Adipose tissue (tissue), 3 donors: ENCODE results near the gene RBM44. TPM values are rescaled to one million over a fixed set of nuclear protein-coding genes. Genes with fewer than 3 reads are reported as not detected.
"Not testable (repeated sequence)": the region's sequence is repeated elsewhere in the genome, so short reads cannot be mapped to it uniquely, and the experiment has no call there.

ENCODE experiments used
- H3K27ac ChIP-seq: one replicate; pipeline ENCODE4 v1.5.1; 2013; ENCODE audit warnings: low read depth, low read length
- WGBS, 3 donors: extraction: QIAGEN DNeasy Blood & Tissue Kit; methylation state at CpG; one replicate each; pipeline ENCODE4 v1.1.7; 2013; 5-methylcytosine and 5-hydroxymethylcytosine counted together
- polyA plus RNA-seq, 3 donors: library from polyadenylated mRNA; stranded (reverse); fragments of 200-250 nt; gene quantifications; one replicate each; pipeline ENCODE4 v1.2.3, GENCODE V29; 2013
- donor health status: healthy with polysubstance abuse.
- donor health status: Bipolar disorder and iron deficiency.
- donor health status: healthy.

The RBM44 gene
- polyA plus RNA-seq, 3 donors, result 0.12 to 1.7 (median 0.34) TPM

DNA sequence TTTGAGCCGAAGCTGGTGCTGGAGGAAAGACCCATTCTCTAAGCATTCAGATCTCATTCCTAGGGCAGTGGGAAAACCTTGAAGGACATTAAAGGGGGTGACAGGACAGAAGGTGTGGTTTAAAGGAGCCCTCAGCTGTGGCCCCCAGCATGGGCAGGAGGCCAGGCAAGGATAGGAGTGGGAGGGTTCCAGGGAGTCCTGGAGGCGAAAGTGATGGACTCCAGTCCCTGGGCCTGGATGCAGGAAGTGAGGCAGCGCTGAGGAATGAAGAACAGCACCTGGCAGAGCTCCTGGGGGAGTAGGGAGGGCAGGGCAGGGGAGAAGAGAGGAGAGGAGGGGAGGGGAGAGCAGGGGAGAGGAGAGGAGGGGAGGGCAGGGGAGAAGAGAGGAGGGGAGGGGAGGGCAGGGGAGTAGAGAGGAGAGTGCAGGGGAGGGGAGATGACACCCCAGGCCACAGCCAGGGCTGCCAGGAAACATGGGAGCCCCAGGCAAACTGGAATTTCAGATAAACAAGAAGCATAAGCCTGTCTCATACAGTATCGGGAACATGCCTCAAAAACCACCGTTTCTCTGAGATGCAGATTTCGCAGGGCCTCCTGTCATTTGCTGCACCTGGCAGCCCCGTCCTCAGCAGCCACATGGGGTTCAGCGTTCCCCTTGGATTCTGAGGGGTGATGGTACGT lies 66.5 kb downstream of the RBM44 start:
- H3K27ac ChIP-seq, result no peak overlapping the region
- 59 to 81% (median 78%) methylated on average over 9 of the region's 9 CpGs for WGBS, 3 donors

DNA sequence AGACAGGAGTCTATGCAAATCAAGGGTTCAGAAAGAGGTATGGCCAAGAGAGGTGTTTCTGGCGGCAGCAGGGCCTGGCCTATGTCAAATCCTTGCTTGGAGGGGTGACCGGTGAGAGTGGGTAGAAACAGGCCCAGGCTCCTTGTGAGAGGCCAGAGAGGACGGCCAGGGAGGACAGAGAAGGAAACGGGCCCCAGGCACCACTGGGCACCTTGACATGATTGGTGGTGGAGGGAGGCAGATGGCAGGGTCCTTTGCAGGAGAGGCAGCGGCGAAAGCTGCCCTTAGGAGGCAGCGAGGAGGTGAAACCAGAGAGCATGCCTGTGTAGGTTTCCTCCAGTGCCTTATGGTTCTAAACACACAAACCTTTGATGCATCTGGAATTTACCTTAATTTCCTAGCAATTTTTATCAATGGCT lies 67.1 kb downstream of the RBM44 start:
- H3K27ac ChIP-seq, result no peak overlapping the region
- 94 to 95% (median 94%) methylated on average over 7 of the region's 7 CpGs for WGBS, 3 donors

DNA sequence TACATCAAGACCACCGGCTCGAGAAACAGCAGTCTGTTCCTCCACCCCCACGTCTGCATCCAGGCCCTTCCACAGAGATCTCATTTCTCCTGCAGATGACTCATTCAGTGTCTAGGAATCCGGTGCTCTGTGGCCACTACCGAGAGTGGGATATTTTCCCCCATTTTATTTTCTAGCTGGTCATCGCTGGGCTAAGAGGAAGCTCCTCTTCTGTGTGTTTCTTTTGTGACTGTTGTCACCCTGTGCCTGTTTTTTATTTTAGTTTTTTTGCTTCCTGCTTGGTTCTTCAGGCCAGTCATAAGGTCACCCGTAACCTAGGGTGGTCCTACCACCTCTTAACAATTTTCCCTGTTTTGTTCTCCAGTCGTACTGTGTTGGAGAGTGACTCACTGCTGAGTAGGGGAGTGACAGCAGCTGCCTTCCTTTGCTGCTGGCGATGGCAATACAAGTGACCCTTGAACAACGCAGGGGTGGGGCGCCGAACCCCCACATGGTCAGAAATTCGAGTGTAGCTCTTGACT lies 67.6 kb downstream of the RBM44 start:
- H3K27ac ChIP-seq, result no peak overlapping the region
- WGBS, 3 donors, result 70 to 79% (median 74%) methylated on average over 13 of the region's 13 CpGs

DNA sequence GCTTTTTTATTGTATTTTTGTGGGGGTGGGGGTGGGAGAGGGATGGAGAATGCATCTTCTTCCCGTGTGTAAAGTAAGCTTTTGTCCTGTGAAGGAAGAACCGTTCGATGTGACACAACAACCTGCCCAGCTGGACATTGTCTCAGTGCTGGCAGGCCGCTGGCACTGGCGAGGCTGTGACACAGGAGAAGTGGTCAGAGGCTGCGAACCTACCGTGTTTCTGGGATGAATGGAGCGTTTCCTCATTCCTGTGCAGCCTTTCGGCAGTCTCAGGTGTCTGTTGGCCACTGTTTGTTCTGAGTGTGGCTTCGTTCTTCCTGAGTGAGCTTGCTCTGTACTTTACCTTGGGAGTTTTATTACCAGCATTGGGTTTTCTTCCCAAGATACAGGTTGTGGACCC lies 68.9 kb downstream of the RBM44 start:
- WGBS, 3 donors, result 87 to 94% (median 88%) methylated on average over 10 of the region's 10 CpGs
- no peak overlapping the region for H3K27ac ChIP-seq

DNA sequence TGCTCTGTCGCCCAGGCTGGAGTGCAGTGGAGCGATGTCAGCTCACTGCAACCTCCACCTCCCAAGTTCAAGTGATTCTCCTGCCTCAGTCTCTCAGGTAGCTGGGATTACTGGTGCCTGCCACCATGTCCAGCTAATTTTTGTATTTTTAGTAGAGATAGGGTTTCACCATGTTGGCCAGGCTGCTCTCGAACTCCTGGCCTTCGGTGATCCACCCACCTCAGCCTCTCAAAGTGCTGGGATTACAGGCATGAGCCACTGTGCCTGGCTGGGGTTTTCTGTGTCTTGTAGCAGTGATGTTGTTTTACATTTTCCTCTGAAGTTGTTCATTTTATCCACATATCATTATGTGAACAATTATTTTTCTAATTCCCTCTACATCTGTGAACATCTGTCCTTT lies 69.5 kb downstream of the RBM44 start:
- H3K27ac ChIP-seq, result not testable (repeated sequence)
- WGBS, 3 donors, result 90 to 97% (median 94%) methylated on average over 4 of the region's 4 CpGs

DNA sequence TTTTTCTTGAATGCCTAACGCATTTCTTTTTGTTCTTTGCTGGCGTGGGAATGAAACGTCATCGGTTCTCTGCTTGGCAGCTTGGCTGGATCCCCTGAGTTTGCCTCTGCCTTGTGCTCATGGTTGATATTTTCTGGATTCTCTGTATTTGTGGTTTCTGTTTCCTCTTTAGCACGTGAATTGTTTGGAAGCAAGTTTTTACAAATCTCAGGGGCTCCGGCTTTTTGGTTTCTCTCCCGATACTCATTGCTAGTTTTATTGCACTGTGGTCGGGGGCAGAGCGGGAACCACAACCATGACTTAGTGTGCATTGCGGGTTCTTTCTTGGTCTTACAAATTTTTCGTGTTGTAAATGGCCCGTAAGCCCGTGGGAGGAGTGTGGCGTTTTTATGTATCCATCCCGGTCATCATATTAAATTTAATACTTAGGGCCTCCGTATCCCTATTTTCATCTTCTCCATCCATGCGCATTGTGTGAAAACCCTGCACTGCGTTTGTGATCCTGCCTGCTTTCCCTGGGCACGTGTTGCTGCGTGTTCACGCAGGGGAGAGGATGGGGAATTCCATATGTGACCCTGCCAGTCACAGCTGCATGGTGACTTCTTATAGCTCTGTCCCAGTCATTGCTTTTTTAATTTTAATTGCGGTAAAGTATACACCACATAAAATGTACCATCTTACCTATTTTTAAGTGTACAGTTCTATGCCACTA lies 70.2 kb downstream of the RBM44 start:
- WGBS, 3 donors, result 48 to 74% (median 52%) methylated on average over 22 of the region's 22 CpGs
- H3K27ac ChIP-seq, result no peak overlapping the region

DNA sequence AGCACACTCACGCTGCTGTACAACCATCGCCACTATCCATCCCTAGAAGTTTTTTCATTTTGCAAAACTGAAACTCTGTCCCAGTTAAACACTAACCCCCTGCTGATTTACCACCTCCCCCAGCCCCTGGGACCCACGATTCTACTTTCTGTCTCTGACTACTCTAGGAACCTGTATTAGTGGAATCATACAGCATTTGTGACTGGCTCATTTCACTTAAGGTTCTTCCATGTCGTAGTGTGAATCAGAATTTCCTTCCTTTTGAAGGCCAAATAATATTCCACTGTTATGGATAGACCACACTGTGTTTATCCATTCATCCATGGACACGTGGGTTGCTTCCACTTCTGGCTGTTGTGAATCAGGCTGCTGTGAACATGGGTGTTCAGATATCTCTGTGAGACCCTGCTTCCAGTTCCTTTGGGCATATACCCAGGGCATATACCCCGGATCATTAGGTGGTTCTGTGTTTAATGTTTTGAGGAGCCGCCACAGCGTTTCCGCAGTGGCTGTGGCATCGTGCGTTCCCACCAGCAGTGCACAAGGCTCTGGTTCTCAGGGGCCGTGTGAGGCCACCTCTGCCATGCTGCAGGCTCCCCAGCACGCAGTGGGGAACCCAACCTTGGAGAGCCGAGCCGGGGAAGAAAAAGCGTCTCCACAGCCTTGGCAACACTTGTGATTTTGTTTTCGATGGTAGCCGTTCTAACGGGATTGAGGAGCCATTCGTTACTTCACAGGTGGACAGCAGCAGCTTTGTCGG lies 70.9 kb downstream of the RBM44 start:
- WGBS, 3 donors, result 91 to 96% (median 96%) methylated on average over 21 of the region's 21 CpGs
- no peak overlapping the region for H3K27ac ChIP-seq

DNA sequence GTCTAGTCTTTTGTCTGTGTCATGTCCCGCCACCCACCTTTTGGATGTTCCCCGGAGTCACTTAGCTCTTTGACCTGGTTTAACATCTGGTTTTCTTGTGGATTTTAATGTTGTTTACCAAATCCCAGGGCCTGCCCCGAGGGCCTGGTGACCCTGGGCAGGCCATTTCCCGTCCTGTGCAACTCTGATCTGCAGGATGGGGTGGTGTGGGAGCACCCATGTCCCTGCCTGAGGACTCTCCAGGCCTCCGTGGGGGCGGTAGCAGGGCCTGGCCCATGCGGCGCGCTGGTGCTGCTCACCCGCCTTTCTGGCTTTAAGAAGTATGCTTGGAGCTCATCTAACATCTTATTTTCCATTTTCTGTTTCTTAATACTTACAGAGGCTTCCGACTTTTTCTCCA lies 71.5 kb downstream of the RBM44 start:
- WGBS, 3 donors, result 80 to 85% (median 84%) methylated on average over 11 of the region's 11 CpGs
- no peak overlapping the region for H3K27ac ChIP-seq

DNA sequence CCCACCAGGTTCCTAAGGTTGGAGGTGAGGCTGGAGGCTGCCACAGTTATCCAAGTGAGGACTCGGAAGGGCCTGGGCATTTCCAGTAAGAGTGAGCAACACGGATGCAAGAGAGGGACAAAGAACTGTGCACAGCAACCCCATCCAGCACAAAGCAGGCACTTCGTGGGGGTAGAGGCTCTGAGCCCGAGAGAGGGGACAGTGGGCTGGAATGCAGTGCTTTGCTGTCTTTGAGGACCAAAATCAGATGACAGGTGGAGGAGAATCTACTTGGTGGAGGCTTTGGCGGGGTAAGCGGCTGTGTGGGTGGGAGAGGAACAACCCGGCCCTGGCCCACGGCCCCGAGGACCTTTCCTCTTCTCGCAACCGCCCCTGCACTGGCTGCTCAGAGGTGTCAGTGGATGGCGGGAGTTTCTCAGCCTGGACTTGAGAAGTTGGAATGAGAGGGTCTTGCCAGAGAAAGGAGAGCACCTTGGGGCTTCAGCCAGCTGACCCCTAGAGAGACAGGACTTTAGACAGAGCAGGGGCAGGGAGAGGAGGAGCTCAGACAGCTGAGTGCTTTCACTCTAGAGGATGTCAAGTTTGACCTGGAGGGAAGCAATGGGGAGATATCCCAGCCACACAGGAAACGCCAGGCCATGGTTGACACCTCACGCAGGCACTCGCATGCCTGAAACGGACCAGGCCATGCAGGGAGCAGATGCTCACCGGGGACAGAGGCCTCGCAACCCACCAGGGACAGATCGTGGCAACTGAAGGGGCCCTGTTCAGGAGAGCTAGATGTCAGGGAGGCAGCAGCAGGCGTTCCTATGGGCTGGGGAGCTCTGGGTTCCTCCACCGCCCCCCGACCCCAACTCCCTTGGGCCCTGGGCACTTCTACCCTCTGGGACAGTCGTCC lies 72.4 kb downstream of the RBM44 start:
- 79 to 89% (median 82%) methylated on average over 21 to 23 of the region's 23 CpGs for WGBS, 3 donors
- no peak overlapping the region for H3K27ac ChIP-seq

DNA sequence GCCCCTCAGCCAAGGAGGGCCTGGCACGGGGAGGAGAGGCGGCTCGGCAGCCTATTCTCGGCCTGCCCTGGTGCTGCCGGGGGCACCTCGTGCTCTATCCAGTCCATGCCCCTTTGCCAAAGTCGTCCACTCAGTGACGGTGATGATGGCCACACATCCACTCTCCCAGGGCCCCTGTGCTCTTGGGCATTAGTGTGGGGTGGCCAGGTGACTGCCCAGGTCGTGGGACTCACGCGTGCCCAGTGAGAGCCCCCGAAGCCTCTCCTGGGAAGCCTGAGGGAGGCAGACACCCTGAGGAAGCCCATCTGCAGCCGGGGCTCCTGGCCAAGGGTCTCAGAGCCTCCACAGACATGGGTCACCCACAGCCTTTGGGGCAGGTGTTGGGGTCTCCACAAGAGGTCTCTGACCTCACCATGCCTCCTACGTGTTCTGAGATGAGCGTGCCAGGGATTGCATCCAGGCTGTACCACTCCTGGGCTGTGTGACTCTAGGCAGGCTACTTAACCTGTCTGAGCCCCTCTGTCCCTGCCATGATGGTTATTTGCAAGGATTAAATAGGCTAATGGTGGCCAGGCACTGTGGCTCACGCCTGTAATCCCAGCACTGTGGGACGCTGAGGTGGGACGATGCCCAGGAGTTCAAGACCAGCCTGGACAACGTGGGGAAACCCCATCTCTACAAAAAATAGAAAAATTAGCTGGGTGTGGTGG lies 73.8 kb downstream of the RBM44 start:
- no peak overlapping the region for H3K27ac ChIP-seq
- 91 to 93% (median 93%) methylated on average over 19 of the region's 19 CpGs for WGBS, 3 donors

DNA sequence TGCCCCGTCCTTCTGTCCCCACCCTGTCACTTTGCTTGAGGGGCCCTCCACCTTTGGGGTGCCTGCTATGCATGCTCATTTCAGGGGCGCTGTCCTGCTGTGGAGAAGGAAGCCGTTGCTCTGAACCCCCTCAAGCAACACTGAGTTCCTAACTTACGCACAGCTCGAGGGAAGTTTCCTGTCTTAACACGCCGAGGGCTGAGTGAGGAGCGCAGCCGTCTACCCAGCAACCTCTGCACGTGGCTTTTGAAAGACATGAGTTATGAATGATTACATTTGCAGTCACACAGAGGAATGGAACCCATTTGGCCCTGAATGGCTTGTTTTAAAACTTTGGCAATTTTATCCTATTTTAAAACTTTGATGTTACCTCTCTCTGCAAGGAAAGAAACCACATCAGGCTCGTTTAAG lies 74.8 kb downstream of the RBM44 start:
- H3K27ac ChIP-seq, result no peak overlapping the region
- 40 to 69% (median 43%) methylated on average over 11 of the region's 11 CpGs for WGBS, 3 donors

DNA sequence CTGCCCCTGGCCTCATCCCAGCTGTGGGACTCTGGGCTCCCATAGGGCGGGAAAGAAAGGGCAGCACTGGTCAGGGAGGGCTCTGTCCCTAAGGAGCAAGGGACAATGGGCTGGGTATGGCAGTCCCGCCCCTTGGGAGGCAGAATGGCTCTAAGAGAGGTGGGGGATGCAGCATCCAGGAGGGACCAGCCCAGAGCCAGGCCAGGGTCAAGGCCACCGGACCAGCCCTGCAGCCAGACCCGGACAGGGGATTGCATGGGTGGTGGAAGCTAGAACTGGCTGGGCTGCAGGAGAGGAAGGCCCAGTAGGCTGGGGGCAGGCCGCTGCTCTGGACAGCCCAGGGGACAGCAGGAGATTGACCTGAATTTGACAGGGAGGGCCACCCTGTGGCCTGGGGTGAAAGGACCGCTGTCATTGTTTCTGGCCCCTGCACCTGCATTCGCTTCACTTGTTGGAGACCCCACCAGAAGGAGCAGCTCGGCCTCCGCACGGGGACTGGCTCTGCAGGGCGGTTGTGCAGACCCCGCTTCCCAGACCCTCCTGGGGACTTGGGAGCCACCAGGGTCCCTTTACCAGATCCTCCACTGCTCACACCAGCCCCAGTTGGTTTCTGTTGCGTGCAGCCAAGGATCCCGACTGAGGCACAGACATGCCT lies 75.4 kb downstream of the RBM44 start:
- WGBS, 3 donors, result 87 to 94% (median 90%) methylated on average over 14 of the region's 14 CpGs
- H3K27ac ChIP-seq, result no peak overlapping the region

DNA sequence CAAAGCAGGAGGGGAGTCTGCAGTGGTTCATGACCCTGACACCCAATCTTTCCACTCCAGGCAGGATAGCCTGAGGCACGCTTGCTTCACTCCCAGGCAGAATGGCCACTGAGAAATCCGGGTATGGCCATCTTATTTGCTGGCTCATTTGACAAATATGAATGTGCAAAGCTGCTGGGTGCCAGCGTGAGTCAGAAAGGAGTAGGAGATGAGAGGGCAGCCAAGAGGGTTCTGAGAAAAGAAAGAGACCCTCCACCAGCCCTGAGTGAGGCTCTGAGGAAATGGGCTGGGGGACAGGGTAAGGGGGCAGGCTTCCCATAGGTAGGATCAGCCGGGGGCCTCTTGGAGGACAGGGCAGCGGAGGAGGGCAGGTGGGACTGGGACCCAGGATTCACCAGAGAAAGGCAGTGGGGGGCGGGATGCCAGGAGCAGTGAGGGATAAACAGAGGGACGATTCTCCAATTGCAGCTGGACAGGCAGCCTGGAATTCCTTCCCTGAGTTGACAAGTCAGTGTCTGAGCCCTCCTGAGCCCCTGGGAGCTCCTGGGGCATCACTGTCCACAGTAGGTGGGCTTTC lies 76.1 kb downstream of the RBM44 start:
- WGBS, 3 donors, result 86 to 87% (median 86%) methylated on average over 7 of the region's 7 CpGs
- H3K27ac ChIP-seq, result no peak overlapping the region

DNA sequence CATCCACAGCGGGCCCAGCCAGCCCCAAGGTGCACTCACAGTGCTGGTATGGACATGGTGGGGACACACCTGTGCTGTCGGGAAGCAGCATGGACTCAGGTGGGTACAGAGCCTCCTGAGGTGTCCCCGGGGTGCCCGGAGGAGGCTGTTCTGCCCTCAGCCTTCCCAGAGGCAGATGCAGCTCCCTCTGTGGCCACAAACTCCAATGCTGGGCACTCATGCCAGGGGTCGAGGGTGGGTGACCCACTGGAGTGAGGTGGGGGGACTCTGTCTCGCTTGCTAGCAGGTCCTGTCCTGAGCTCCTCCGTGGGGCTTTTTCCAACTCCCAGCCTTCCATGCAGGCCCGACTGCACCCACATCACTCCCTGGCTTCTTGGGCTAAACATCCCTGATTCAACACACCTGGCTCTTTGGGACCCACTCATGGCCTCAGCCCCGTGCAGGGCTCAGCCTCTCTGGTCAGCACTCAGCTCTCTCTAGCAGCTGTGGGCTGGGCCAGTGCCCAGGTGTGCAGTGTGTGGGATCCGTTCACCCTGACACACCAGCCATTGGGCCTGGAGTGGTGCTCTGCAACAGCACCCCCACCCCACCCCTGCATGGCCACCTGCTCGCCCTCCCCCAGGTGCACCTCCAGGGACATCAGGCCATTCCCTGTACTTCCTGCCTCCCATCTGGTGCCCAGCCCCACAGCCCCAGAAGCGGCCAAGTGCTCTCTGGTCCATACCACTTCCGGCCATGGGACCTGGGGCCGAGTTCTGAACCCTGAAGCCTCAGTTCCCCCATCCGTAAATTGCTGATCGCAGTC lies 76.9 kb downstream of the RBM44 start:
- WGBS, 3 donors, result 80 to 92% (median 85%) methylated on average over 16 of the region's 16 CpGs
- H3K27ac ChIP-seq, result no peak overlapping the region

DNA sequence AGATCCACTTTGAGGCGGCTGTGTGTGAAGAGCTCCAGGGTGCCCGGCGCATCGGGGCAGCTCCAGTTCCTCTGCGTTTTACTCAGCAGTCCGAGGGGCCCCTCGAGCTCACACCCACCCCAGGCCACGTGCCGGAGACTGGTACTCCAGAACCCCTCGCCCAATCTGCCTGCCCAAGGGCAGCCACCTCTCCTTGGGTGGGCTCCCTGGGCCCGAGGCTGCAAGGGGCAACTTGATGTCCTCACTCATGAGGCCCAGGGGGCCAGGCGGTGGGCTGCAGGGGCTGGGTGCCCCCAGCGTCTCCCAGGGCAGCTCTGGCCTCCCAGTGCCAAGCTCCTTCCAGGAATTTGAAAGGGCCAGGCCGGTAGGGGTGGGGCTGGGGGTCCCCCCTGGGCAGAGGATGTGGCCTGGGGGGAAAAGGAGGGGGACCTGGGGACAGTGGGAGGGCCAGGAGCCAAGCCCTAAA lies 77.5 kb downstream of the RBM44 start:
- WGBS, 3 donors, result 83 to 91% (median 90%) methylated on average over 14 of the region's 14 CpGs
- H3K27ac ChIP-seq, result no peak overlapping the region

DNA sequence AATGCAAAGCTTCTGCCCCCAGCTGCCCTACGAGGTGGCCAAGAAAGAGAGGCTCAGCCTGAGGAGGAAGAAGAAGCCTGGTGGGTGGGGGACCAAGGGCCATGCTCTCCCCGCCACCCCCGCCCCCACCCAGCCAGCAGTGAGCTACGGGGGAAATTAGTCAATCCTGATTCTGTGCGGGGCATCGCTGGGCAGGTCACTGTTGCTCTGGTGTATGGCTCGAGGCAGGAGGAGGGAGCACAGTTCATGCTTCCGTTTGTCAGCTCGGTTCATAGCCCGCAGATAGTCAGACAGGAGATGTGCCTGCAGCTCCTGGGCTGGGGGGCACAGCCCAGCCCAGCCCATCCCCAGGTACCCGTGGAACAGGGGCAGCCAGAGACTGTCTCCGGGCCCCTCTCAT lies 78.0 kb downstream of the RBM44 start:
- no peak overlapping the region for H3K27ac ChIP-seq
- 78 to 83% (median 80%) methylated on average over 10 to 12 of the region's 12 CpGs for WGBS, 3 donors
